ENCODE results near the gene HIVEP2. TPM values are rescaled to one million over a fixed set of nuclear protein-coding genes. Genes with fewer than 3 reads are reported as not detected.

Gene HIVEP2
- total and polyA plus RNA-seq, 2 donors from 2014 or later, result 2.4 to 26.0 TPM

DNA sequence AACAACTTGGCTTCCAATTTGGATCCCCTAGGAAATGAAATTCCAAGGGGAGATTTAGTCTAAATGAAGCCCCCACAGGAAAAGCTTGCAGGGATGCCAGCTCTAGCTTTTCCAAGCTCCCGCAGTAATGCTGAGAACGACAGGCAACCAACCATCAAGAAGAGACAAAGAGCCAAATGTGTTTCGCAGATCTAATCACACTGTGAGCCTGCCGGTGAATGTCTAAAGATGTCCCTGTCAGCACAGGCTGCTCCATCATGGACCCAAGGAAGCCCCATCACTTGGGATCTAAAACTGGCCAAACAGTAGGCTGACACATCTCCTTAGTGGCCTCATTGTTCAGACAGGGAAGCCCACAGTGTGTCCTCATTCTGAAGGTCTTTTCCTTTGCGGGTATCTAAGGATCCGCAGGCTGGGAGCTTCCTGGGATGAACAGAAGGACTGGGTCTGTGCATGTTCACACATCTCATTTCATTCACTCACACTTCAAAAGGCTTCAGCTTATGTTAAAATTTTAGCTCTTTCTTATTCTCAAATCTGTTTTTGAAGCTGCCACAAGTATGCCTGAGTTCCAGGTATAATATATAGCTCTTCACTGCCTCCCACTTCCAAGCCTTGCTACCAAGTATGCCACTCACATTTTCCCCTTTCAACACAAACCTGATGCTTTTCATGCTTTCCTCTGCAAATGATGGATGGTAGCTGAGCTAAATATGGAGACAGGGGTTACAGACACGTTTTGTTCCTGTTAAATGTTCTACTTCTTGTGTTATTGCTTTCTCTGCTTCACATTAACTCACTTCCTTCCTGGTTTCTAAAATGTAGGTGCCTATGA, 229.8 kb downstream of the HIVEP2 start:
- Histone ChIP-seq H3K4me1 (ENCODE audit: control insufficient read depth in 2 of 3, insufficient read depth in 2 of 3, low read depth in 1 of 3, low read length in 3 of 3) (no peaks in the 10 kb centered on the region), H3K27ac (ENCODE audit: low read depth in 2 of 2, low read length in 2 of 2) (no peak overlapping the region), H3K27me3 (ENCODE audit: control insufficient read depth, insufficient read depth, low read length) (no peaks in the 10 kb centered on the region), H3K9ac (ENCODE audit: low read length in 3 of 3) (no peak overlapping the region), H3K36me3 (ENCODE audit: control insufficient read depth in 2 of 3, insufficient read depth in 3 of 3, low read length in 3 of 3) (no peaks in the 10 kb centered on the region), H3K4me3 (ENCODE audit: low read length in 3 of 3) (no peak overlapping the region), H3K9me3 (ENCODE audit: control insufficient read depth in 2 of 3, insufficient read depth in 1 of 3, low read length in 3 of 3) (no peaks in the 10 kb centered on the region)
- TF ChIP-seq, protein P1, sequence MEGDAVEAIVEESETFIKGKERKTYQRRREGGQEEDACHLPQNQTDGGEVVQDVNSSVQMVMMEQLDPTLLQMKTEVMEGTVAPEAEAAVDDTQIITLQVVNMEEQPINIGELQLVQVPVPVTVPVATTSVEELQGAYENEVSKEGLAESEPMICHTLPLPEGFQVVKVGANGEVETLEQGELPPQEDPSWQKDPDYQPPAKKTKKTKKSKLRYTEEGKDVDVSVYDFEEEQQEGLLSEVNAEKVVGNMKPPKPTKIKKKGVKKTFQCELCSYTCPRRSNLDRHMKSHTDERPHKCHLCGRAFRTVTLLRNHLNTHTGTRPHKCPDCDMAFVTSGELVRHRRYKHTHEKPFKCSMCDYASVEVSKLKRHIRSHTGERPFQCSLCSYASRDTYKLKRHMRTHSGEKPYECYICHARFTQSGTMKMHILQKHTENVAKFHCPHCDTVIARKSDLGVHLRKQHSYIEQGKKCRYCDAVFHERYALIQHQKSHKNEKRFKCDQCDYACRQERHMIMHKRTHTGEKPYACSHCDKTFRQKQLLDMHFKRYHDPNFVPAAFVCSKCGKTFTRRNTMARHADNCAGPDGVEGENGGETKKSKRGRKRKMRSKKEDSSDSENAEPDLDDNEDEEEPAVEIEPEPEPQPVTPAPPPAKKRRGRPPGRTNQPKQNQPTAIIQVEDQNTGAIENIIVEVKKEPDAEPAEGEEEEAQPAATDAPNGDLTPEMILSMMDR (IDR thresholded peaks at IDR 0.05; ENCODE audit: borderline replicate concordance, extremely low read depth, insufficient read depth), result no peak
- FAIRE-seq, result no peak
- DNase-seq, result no peak
- intact Hi-C loops (cut with DNase I), result no loop called here

DNA sequence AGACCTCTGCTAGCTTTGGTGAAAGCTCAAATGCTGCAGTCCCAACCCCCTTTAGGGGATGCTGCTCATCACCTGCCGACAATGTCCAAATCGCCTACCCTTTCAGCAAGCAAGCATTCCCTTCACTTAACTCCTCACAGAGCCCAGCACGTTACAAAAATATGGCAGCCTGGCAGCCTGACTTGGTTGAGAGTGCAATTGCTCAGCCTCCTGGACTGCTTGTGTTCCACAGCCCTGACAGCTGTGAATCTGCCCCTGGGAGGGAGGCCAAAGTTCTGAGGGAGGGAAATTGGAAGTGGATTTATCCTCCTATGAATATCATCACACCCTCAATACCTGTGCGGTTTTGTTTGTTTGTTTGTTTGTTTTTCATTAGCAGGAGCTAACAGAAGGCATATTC, 231.0 kb downstream of the HIVEP2 start:
- Histone ChIP-seq H3K4me1 (ENCODE audit: control insufficient read depth in 2 of 3, insufficient read depth in 2 of 3, low read depth in 1 of 3, low read length in 3 of 3) (no peaks in the 10 kb centered on the region), H3K9me3 (ENCODE audit: control insufficient read depth in 2 of 3, insufficient read depth in 1 of 3, low read length in 3 of 3) (no peaks in the 10 kb centered on the region), H3K27ac (ENCODE audit: low read depth in 2 of 2, low read length in 2 of 2) (no peak overlapping the region), H3K36me3 (ENCODE audit: control insufficient read depth in 2 of 3, insufficient read depth in 3 of 3, low read length in 3 of 3) (no peaks in the 10 kb centered on the region), H3K27me3 (ENCODE audit: control insufficient read depth, insufficient read depth, low read length) (no peaks in the 10 kb centered on the region), H3K9ac (ENCODE audit: low read length in 3 of 3) (no peak overlapping the region), H3K4me3 (ENCODE audit: low read length in 3 of 3) (no peak overlapping the region)
- FAIRE-seq (no peak), DNase-seq (no peak)
- intact Hi-C loops (cut with DNase I), result no loop called here
- TF ChIP-seq, protein P1 (IDR thresholded peaks at IDR 0.05; ENCODE audit: borderline replicate concordance, extremely low read depth, insufficient read depth), result no peak

DNA sequence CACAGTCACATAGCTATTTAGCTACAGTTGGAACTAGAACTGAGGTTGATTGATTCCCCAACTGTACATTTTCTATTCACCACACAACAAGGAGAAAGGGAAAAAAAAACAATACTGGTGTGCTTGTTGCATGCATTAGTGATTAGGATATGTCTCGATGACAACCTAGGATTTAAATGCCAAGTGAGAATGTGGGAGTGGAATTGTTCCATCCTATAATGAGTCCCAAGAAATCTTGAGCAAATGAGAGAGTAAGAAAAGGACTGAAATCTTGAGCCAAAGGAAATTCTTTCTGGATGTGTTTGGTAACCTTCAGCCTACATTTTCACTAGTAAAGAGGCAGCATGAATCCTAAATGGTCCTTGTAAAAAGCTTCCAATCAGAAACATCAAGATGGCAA, 232.7 kb downstream of the HIVEP2 start:
- DNase-seq (no peak), FAIRE-seq (no peak)
- no peaks in the 10 kb centered on the region for H3K9me3 ChIP-seq (ENCODE audit: control insufficient read depth in 2 of 3, insufficient read depth in 1 of 3, low read length in 3 of 3)
- no peaks in the 10 kb centered on the region for H3K27me3 ChIP-seq (ENCODE audit: control insufficient read depth, insufficient read depth, low read length)
- no peak overlapping the region for H3K4me3 ChIP-seq (ENCODE audit: low read length in 3 of 3)
- H3K27ac ChIP-seq (ENCODE audit: low read depth in 2 of 2, low read length in 2 of 2), result no peak overlapping the region
- no peaks in the 10 kb centered on the region for H3K36me3 ChIP-seq (ENCODE audit: control insufficient read depth in 2 of 3, insufficient read depth in 3 of 3, low read length in 3 of 3)
- TF ChIP-seq, protein P1 (IDR thresholded peaks at IDR 0.05; ENCODE audit: borderline replicate concordance, extremely low read depth, insufficient read depth), result no peak
- intact Hi-C loops (cut with DNase I), result no loop called here
- H3K9ac ChIP-seq (ENCODE audit: low read length in 3 of 3), result no peak overlapping the region
- H3K4me1 ChIP-seq (ENCODE audit: control insufficient read depth in 2 of 3, insufficient read depth in 2 of 3, low read depth in 1 of 3, low read length in 3 of 3), result no peaks in the 10 kb centered on the region
